GM20000 (cell line): ENCODE data around the gene DPEP3.

ENCODE experiments used
- DNase-seq: peaks from one replicate; pipeline ENCODE4 v3.0.0; 2012; ENCODE audit warnings: low spot score
- CTCF ChIP-seq: IDR thresholded peaks from 2 replicates; pipeline ENCODE4 v1.5.1; 2012; ENCODE audit warnings: mild to moderate bottlenecking, control low read depth; ENCODE audit errors: extremely low read depth, missing control alignments

DPEP3 gene

GRCh38 chr16:67932462-67932840 is 47.8 kb downstream of the DPEP3 start:
- no peak for TF ChIP-seq CTCF

GRCh38 chr16:67931712-67932461 is 48.4 kb downstream of the DPEP3 start, which contains the start of gene CTRL:
Gene CTRL, minus strand, starts transcription at chr16:67931862. Its CDS starts 10 bp downstream, at chr16:67931852.
- no peak for TF ChIP-seq CTCF

More at GRCh38 chr16:67932462-67932840, 47.8 kb downstream of the DPEP3 start:
- no peak for DNase-seq

DNA sequence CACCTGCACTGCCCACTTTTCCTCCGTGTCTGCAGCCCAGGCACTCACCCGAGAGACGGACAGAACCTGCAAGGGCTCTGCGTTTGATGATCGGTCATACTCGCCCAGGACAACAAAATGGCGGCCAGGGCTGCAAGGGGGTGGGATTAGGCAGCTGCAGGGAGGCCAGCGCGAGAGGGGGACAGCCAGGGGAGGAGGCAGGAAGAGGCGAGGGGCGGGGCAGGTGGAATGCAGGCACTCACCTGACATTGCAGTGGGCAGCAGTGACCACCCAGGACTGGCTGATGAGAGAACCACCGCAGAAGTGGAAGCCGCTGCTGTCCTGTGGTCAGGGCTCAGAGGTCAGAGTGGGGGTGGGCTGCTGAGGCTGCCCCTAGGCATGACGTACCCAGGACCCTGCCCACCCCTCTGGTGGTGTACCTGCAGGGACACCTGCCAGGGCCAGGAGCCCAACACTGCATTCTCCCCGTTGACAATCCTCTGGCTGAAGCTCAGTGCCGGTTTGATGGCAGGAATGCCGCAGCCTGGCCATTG is 49.6 kb downstream of the DPEP3 start:
- DNase-seq: no peak
- no peak for TF ChIP-seq CTCF

More at GRCh38 chr16:67931712-67932461, 48.4 kb downstream of the DPEP3 start, which contains the start of gene CTRL:
- no peak for DNase-seq

DNA sequence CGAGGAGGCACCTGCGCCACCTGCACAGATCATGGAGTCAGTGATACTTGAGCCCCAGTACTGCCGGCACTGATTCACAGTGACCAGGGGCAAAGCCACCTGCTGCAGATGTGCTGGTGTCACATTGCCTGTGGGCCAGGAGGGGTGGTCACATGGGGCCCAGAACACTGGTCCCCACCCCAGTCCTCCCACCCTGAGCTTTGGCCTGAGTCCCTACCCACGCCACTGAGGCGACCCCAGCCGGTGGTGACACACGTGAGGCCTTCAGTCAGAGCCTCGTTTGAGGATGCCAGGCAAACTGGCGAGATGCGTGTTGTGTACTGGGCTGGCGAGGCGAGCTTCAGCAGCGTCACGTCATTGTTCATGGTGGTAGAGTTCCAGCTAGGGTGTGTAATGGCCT is 50.1 kb downstream of the DPEP3 start:
- no peak for DNase-seq
- TF ChIP-seq CTCF: no peak

DNA sequence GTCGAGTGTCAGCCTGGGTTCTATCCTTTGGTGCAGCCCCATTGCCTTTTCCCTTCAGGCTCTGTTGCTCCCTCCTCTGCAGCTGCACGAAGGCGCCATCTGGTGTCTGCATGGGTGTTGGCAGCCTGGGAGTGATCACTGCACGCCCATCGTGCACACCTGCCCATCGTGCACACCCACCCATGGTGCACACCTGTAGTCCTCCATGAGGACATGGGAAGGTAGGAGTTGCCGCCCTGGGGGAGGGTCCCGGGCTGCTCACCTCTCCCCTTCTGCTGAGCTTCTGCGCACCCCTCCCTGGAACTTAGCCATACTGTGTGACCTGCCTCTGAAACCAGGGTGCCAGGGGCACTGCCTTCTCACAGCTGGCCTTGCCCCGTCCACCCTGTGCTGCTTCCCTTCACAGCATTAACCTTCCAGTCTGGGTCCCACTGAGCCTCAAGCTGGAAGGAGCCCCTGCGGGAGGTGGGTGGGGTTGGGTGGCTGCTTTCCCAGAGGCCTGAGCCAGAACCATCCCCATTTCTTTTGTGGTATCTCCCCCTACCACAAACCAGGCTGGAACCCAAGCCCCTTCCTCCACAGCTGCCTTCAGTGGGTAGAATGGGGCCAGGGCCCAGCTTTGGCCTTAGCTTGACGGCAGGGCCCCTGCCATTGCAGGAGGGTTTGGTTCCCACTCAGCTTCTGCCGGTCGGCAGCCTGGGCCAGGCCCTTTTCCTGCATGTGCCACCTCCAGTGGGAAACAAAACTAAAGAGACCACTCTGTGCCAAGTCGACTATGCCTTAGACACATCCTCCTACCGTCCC is 51.5 kb downstream of the DPEP3 start:
- DNase-seq: peak; percentile 79
- peak; percentile 91 for TF ChIP-seq CTCF

DNA sequence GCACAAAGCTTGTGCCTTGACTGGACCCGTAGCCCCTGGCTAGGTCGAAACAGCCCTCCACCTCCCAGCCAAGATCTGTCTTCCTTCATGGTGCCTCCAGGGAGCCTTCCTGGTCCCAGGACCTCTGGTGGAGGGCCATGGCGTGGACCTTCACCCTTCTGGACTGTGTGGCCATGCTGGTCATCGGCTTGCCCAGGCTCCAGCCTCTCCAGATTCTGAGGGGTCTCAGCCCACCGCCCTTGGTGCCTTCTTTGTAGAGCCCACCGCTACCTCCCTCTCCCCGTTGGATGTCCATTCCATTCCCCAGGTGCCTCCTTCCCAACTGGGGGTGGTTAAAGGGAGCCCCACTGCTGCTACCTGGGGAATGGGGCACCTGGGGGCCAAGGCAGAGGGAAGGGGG is 52.2 kb downstream of the DPEP3 start:
- DNase-seq: no peak
- no peak for TF ChIP-seq CTCF
